CD4-positive, alpha-beta T cell treated with Interleukin-2 at 100 ng/mL for 4 hours (primary cell): ENCODE data around the gene VEGFA.

Experiments used
- DNase-seq: peaks from one replicate; pipeline ENCODE4 v3.0.0-alpha.2; 2020; ENCODE audit warnings: low spot score

The VEGFA gene

DNA sequence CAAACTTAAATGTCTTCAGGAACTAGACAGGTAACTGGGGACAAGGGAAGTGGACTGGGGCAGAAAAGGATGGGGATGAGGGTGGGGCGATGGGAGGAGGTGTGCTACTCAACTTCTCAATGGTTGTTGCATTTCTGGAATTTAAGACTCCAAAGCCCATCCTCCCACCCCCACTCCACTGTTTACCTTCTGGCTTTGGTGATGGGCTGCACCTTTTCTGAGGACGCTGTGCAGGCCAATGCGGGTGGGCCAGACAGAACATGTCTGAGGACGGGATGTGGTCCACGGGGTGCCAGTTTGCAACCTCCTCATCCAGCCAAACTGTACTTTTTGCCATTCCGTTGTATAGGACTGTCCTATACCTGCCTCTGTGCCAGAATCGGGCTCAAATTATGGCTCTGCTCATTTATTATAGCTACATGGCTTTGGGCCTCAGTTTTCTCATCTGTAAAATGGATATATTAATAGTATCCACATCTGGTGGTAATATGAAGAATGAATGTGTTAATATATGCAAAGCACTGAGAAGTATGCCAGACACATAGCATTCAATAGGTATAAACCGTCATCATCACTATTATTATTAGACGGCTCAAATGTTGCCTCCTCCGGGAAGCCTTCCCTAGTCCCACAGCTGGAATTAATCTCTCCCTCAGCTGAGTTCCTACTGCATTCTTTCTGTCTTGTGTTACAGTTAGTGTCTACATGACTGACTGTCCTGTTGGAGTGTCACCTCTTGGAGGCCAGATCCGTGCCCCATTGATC lies 31.0 kb upstream of the VEGFA start:
- DNase-seq, result no peak

DNA sequence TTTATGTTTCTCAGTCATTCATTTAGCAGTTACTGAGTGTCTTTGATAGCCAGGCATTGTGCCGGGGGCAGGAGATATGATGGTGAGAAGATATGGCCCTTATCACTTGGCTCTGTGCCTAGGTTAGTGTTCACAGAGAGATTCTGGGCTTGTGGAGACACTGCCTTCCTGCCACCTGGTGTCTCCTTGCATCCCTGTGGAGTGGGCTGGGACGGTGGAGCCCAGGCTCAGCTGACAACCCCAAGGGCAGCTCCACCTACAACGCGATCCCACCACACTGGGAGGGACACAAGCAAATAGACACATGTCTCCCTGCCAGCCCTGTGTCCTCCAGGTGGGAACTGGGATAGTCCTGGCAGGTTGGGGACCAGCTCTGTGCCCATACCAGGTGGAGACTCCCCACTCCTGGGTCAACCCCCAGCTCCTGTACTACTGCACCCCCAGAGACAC lies 30.3 kb upstream of the VEGFA start:
- DNase-seq, result no peak

DNA sequence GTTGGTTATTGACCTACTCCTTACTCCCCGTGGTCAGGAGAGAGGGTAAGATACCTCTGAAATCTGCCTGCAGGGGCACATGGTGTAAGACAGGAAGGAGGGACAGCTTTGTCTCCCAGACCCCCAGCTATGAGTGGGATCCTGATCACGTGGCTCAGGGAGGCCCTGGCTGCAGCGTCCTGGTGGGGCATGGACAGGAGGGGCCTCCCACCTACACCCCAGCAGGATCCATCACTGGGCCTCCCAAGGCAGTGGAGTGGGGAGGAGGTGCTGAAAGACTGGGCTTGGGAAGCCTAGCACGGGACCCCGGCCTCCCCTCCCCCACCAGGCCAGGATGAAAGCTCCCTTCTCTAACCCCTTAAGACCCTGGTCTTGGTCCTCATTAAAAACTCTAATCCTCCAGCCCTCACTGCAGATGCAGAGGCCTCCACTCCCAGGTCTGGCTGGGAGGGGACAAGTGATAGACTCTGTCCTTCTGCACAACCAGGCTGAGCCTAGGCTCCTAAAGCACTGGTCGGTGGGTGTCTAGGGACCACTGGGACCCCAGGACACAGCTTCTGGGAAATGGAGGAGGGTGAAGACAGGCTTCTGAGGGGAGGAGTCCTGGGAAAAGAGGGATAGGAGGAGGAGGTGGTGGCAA lies 29.6 kb upstream of the VEGFA start:
- no peak for DNase-seq

DNA sequence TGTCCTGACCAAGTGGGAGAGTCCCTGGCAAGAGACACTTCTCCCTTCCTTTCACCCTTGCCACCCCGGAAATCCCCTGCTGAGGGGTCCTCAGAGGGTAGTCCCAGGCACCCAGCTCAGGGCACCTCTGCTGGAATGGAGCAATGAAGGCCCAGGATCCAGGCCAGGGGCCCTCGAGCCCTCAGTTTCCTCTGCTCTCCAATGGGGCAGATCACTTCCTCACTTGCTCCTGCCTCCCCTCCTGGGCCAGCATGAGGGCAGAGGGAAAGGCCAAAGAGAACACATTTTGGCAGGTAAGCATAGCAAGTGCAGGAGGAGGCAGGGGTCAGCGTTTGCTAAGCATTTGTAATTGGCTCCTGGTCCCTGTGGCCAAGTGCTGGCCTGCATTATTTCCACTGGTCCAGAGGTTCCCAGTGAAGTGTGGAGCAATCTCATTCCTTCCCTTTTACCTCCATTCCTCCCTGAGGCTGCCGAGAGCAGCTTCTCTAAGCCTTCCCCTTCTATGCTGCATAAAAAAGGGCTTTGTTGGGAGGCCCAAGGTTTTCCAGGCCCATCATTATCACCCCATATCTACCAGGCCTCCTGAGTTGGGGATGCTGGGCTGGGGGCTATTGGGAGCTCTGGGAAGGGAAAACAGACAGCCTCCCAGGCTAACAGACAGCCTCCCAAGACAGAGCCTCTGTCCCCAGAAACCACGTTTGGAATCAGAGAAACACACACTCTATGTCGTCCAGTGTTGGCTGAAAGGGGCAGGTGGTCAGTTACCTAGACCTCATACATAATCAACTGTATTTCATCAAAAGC lies 28.8 kb upstream of the VEGFA start:
- no peak for DNase-seq

DNA sequence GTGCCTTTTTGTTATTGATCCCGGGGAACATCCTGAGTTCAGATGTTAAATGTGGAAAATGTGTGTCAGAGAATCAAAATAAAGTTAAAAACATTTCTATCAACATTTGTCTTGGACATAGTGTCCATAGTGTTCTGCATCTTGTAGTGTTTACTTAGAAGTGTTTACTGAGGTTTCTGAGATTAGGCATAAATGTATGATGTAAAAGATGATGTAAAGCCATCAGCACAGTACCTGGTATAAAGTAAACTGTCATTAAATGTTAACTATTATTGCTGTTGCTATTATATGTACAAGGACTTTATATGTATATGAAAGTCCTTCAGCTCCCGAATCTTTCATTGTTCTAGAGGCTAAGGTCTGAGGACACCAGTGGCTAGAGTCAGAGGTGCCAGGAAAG lies 28.2 kb upstream of the VEGFA start:
- DNase-seq, result no peak

DNA sequence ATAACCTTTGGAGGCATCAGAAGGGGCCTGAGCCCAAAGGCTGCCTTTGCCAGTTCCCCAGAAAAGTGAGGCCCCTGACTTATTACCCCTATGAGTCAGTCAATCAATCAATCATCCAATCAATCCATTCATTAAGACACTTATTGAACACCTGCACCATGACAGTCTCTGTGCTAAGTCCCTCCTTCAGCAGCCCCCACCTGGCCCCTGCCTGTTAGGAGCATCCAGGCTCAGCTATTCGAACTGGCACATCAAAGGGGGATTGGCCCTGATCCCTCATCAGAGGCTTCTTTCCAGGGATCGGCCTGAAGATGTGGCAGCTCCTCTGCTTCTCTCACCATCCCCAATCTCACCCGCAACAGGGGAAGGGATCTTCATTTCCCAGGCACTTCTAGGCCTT lies 27.7 kb upstream of the VEGFA start:
- DNase-seq, result no peak

DNA sequence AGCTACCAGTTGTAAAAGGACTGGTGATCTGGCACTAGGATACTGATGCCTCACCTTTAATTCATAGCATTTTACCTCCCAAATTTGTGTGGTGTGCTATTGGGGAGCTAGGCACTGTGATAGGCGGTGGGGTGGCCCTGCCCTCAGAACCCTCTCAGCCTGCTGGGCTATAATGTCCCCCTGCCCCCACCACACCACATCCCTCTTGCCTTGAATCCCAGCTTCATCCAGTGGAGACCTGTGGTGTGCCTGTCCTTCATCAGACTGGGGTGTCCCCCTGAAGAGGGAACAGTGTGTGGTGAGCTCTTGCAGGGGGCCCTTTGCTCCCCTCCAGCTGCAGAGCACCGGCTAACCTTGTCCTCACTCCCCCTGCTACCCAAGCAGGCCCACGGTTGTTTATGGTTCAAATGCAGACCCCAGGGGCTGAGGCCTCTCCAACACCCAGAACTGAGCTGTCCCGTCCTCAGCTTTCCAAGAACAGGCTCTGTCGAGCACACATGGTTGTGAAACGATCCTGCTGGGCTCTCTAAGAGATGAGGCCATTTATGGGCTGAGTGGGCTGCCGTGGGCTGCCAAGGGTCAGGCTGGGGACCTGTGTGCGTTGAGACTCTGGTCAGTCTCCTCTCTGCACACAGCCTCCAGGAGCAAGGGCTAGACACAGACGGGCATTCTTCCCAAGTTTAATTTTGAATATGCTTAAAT lies 26.9 kb upstream of the VEGFA start:
- no peak for DNase-seq

DNA sequence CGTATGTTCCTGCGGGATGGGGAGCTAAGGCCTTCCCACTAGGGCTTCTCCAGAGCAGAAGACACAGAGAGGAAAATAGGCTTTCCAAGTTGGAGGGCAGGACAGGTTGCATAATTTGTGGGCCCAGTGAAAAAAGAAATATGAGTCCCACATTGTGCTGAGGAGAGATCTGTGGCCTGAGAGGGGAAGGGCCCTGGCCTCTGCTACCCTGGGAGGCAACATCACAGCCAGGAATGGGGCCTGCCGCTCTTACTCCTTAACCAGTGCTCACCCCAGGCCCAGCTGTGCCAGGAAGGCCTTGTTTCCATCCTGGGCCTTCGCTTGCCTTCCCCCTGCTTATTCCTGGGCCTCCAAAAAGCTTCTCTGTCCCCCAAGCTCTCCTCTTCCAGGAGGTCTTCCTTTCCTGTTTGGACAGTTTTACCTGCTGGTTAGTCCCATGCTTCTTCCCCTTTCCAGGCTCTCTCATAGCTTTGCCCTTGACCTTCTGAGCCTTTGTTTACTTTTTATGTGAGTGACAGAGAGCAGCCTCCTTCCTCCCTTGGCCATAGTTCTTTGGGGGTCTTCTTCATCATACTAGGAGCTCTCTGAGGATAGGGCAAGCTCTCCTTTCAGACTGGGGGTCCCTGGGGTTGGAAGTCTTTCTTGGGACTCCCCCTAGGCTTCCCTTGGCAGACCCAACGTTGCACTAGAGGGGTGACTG lies 26.2 kb upstream of the VEGFA start:
- DNase-seq, result no peak

DNA sequence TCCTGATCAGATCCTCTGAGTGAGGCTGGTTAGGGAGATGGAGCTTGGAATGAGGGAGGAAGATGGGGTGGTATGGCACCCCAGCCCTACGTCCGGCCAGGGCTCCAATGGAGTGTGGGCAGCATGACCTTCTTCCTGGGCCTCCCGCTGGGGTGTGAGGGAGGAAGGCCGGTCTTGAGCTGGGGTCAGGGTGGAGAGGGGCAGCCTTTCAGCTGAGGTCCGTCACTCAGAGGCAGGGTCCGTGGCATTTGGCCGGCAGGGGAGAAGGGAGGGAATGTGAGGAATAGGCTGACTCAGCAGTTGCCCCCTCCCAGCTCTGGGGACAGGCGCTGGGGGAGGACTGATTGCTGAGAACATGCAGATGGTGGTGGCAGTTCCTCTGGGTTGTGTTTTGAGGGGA lies 25.5 kb upstream of the VEGFA start:
- no peak for DNase-seq

DNA sequence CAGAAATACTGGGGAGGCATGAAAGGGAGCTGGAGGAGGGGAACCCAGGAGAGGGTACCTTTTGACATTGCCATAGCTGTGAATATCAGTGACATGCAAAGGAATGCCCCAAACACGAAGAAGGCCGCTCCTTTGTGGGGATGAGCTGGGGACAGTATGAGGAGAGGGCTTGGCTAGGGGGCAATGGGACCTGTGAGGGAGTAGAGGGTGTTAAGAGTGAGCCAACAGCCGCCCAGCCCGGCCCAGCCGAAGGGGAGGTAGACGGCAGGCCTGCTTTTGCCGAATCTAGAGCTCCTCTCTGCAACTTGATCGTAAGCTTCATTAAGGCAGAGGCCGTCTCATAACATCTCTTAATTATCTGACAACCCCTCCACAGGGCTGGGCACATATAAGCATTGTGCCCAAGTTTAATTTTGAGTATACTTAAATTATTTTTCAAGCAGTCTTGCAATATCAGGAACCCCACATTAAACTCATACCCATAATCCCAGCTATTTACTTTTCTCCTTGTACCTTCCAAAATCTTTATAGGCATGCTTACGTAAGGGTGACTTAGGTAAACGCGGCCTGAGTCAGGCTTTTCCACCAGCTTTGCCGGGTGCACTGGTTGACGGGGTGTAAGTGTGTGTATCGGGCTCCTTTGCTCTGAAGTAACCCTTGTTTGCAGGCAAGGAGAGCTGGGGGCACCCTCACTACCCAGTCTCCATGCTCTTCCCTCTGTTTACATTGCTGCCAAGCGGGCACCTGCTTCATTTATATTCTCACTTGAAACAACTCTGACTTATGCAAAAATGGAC lies 24.9 kb upstream of the VEGFA start:
- no peak for DNase-seq

DNA sequence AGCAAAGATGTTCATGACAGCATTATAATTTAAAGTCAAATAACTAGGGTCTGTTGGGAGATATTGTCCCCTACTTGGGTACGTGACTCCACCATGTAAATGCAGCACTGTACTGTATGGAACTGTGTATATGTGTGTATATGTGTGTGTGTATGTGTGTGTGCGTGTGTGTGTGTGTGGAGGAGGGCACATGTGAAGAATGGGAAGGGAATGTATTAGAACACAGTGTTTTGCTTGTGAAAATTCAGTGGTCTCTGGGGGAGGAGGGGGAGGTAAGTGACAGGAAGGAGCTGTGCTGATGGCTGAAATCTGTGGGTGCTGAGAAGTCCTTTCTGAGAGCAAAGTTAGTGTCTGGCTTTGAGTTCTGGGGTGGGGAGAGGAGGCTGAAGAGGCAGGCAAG lies 23.9 kb upstream of the VEGFA start:
- DNase-seq, result no peak

DNA sequence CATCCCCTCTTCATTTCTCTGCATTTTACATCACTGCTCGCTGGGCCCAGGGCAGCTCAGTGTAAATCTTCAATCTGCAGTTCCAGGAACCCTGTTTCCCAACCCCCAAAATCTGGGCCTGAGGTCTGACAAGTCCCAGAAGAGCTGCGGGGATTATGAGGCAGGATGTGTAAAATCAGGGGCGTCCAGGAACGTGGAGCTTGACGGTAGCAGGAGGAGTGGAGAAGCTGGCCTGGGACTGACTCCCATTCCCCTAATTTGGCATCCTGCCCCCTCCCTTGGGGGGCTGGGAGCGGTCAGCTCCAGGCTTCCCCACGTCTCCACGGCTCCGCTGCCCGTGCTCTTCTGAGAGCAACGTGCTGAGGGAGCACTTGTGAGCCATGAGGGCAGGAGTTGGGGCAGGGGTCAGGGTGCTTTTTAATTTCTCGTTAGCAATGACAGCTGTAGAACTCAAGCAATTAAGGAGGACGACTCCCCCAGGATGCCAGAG lies 23.4 kb upstream of the VEGFA start:
- DNase-seq, result no peak

DNA sequence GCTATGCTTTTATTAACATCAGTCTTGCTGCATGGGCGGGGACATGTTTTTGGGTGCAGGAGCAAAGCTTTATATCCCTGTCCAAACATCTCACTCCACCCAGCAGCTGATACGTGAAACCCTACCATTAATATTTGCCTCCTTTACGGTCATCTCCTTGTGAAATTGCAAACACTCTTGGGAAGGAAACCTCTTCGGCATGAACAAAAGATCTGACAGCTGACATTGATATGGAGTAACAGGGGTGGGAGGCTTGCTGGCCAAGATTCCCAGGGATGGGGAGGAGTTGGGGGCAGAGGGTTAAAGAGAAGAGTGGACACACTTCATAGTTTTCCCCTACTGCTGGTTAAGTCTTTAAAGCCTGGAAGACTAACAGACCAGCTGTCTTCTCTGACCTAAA lies 22.2 kb upstream of the VEGFA start:
- no peak for DNase-seq

DNA sequence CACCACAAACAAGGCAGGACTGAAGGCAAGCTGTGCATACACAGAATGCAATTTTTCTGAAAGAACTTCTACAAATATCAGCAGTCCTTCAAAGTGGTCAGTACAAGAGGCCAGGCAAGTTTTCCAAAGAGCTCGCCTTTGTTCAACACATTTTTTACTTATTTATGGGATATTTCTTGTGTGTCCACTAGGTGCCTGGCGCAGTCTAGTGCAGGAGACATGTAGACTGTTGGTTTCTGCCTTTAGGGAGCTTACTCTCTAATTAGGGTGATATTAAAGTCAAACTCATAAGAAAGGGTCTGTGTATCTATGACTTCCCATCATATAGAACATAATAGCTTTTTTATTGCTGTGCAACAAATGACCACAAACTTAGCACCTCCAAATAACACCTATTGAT lies 21.2 kb upstream of the VEGFA start:
- DNase-seq, result no peak

DNA sequence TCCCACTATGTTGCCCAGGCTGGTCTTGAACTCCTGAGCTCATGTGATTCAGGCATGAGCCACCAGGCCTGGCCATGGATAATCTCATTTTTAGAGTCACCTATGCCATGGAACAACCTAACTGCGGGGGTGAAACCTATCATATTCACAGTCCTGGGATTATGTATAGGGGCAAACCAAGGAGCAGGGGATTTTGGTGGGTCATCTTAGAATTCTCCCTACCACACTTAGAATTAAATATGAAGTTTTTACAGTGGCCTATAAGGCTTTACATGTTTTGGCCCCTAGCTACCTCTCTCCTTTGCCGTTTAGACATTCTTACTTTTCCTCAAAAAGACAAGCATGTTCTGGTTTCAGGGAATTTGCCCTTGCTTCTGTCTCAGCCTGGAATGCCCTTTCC lies 20.6 kb upstream of the VEGFA start:
- DNase-seq, result no peak

DNA sequence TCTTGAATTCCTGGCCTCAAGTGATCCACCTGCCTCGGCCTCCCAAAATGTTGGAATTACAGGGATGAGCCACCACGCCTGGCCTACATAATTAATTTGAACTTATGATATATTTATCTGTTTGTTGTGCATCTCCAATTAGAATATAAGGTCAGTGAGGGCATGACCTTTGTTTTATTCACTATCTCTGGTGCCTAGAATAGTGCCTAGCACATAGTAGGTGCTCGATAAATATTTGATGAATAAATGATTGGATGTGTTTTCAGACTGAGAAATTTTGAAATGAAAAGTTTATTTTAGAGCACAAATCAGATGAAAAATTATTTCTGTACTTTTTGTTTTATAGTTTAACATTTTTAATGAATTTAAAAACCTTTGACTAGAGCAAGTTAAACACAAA lies 19.4 kb upstream of the VEGFA start:
- DNase-seq, result no peak

DNA sequence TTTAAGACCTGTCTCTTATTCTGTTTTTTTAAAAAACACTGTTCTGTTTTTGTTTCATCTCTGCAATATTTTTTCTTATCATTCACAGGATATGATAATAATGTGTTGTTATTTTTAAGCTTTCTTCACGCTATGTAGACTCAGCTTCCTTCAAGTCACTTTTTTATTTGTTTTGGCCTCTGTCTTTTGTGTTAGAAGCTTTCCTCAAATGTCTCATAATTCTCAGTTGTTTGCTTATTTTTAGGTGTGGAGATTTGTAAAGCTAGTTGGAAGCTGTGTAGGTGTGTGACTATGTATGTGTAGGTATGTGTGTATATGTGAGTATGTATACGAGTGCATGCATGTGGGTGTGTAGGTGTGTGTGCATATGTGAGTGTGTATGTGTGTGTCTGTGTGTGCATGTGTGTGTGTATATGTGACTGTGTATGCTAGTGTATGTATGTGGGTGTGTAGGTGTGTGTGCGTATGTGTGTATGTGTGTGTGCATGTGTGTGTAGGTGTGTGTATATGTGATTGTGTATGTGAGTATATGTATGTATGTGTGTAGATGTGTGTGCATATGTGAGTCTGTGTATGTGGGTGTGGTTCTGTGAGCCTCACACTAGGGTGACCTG lies 16.3 kb upstream of the VEGFA start:
- DNase-seq, result no peak

DNA sequence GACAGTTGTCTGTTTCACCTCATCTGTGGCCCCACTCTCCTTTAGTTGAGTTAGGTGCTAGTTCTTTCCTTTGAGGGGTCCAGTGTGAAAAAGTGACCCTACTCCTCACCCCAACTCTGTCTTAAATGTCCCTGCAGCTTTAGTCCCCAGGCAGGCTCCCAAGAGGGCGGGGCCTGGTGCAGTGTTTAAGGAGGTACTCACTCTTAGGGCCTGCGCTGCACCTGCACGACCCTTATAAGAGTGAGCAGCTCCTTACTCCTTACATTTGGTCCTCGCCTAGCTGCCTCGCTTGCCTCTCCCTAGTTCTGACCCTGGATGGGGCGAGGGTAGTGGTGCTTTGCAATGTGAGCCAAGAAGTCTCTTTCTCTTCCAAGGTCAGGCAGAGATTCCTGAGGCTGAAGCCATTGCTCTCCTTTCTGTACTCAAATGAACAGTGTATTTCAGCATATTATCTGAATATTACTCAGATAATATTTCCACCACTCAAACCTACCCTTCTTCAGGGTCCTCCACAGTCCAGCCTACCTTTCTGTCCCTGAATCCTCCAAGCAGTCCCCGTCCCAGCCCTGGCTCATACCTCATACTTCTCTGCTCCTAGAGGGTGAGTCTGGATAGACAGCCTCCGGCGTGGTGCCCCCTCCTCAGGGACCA lies 11.9 kb upstream of the VEGFA start:
- DNase-seq, result no peak

DNA sequence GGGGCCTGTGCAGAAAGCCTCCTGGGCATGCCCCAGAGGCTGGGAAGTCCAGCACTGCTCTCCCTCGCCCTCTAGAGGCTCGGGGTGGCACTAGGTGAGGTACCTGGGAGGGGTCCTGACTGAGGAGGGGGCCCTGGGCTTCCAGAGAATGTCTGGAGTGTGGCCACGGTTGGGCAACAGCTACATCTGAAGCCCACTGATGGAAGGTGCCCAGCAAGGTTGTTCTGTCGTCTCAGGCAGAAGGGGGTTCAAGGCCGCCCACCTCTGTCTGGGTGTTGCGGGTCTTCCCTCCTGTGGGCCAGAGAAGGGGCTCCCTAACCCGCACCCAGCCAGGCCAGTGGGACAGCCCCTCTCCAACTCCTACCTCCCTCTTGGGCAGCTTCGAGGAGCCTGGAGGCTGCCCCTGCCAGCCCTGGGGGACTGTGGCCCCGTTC lies 11.4 kb upstream of the VEGFA start:
- DNase-seq, result no peak
